GM12878 (cell line): ENCODE measurements around the gene PIGX.

Experiments
- CTCF ChIP-seq, 3 experiments: IDR thresholded peaks in 2 of 3; conservative IDR thresholded peaks in 1 of 3; 2 replicates each; pipeline ENCODE4 v1.5.1; 2011; ENCODE audit warnings: low read depth in 3 of 3, low read length in 3 of 3, mild to moderate bottlenecking in 3 of 3, control low read depth in 2 of 3, moderate library complexity in 2 of 3, inconsistent platforms in 1 of 3, mixed read lengths in 1 of 3; ENCODE audit not compliant: control insufficient read depth in 2 of 3, insufficient read depth in 1 of 3; ENCODE audit errors: extremely low read depth in 1 of 3
- EZH2 ChIP-seq: IDR thresholded peaks from 2 replicates; pipeline ENCODE4 v1.6.1; 2012; ENCODE audit warnings: low read depth, mild to moderate bottlenecking, control low read depth, inconsistent platforms, low read length, borderline replicate concordance; ENCODE audit not compliant: control insufficient read depth
- FOXM1 ChIP-seq: IDR thresholded peaks from 2 replicates; pipeline ENCODE4 v1.6.1; 2012; ENCODE audit warnings: low read depth, mild to moderate bottlenecking, inconsistent platforms, low read length, moderate library complexity
- REST ChIP-seq: IDR thresholded peaks from 2 replicates; pipeline ENCODE4 v1.6.1; 2012; ENCODE audit warnings: mild to moderate bottlenecking, low read depth, low read length

GRCh38 chr3:196772102-196772501 is 59.9 kb downstream of the PIGX start:
- TF ChIP-seq EZH2 (no peak), CTCF (IDR thresholded peaks at IDR 0.05 in 2 of 3, conservative IDR thresholded peaks at IDR 0.05 in 1 of 3; ENCODE audit: control insufficient read depth in 2 of 3, extremely low read depth in 1 of 3, insufficient read depth in 1 of 3, low read depth in 3 of 3, low read length in 3 of 3) (no peak), FOXM1 (no peak), REST (no peak)
